Neural cell (in vitro differentiated cells): ENCODE results near the gene ACACA.

Experiments used
- EP300 ChIP-seq: fragments of 450-650 bp; conservative IDR thresholded peaks from 2 replicates; pipeline ENCODE4 v1.6.1; 2014; ENCODE audit warnings: antibody characterized with exemption, mild to moderate bottlenecking, moderate library complexity; ENCODE audit not compliant: poor library complexity, severe bottlenecking
- EZH2 ChIP-seq: fragments of 200-600, 300-800 bp; shearing (Covaris generic), sonication (generic); IDR thresholded peaks from 2 replicates; pipeline ENCODE4 v1.6.1; 2014; ENCODE audit warnings: antibody characterized with exemption, low read length, borderline replicate concordance, mild to moderate bottlenecking; ENCODE audit not compliant: insufficient read depth, poor library complexity, severe bottlenecking
- MXI1 ChIP-seq: fragments of 450-650 bp; conservative IDR thresholded peaks from 2 replicates; pipeline ENCODE4 v1.6.1; 2014; ENCODE audit warnings: antibody characterized with exemption, mild to moderate bottlenecking; ENCODE audit not compliant: poor library complexity, severe bottlenecking
- POLR2AphosphoS5 ChIP-seq: IDR thresholded peaks from 2 replicates; pipeline ENCODE4 v1.6.1; 2012
- SMC3 ChIP-seq: fragments of 450-650 bp; conservative IDR thresholded peaks from 2 replicates; pipeline ENCODE4 v1.6.1; 2014; ENCODE audit warnings: antibody characterized with exemption, mild to moderate bottlenecking, moderate library complexity; ENCODE audit not compliant: poor library complexity
- TAF1 ChIP-seq: IDR thresholded peaks from 2 replicates; pipeline ENCODE4 v1.6.1; 2012; ENCODE audit warnings: low read depth
- TF ChIP-seq, protein P1 (sequence below): fragments of 450-650 bp; IDR thresholded peaks from 2 replicates; pipeline ENCODE4 v1.5.1; 2014; ENCODE audit warnings: antibody characterized with exemption, mild to moderate bottlenecking, moderate library complexity; ENCODE audit not compliant: poor library complexity, severe bottlenecking
- TF ChIP-seq, protein P2 (sequence below): IDR thresholded peaks from 2 replicates; pipeline ENCODE4 v1.6.1; 2012; ENCODE audit warnings: borderline replicate concordance

DNA sequence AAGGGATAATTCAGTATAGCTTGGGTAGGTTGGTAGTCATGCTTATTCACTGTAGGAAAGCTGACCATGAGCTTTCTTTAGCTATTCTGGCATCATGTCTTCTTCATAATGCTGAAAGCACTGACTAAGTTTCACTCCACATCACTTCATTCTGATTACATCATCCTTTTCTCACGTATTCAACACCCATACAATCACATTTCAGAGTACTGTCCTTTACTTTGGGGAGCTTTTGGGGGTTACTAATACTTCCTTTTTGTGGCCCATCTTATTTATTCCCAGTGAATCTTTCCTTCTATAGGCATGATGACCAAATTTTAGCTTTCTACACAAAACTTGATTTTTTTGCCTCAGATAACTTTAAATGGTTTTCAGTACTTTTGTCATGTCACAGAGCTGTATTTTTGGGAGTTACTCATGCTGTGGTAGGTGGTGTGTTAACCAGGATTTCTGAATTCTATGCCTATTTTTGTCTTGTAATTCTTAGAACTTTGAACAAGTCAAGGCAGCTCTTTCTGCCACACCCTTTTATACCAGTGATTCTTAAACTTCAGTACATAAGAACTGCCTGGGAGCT lies 23.5 kb upstream of the ACACA start:
- TF ChIP-seq EP300, result no peak
- TF ChIP-seq, protein P1, sequence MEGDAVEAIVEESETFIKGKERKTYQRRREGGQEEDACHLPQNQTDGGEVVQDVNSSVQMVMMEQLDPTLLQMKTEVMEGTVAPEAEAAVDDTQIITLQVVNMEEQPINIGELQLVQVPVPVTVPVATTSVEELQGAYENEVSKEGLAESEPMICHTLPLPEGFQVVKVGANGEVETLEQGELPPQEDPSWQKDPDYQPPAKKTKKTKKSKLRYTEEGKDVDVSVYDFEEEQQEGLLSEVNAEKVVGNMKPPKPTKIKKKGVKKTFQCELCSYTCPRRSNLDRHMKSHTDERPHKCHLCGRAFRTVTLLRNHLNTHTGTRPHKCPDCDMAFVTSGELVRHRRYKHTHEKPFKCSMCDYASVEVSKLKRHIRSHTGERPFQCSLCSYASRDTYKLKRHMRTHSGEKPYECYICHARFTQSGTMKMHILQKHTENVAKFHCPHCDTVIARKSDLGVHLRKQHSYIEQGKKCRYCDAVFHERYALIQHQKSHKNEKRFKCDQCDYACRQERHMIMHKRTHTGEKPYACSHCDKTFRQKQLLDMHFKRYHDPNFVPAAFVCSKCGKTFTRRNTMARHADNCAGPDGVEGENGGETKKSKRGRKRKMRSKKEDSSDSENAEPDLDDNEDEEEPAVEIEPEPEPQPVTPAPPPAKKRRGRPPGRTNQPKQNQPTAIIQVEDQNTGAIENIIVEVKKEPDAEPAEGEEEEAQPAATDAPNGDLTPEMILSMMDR, result no peak
- no peak for TF ChIP-seq EZH2
- no peak for TF ChIP-seq POLR2AphosphoS5
- no peak for TF ChIP-seq TAF1
- TF ChIP-seq SMC3, result no peak
- TF ChIP-seq, protein P2, sequence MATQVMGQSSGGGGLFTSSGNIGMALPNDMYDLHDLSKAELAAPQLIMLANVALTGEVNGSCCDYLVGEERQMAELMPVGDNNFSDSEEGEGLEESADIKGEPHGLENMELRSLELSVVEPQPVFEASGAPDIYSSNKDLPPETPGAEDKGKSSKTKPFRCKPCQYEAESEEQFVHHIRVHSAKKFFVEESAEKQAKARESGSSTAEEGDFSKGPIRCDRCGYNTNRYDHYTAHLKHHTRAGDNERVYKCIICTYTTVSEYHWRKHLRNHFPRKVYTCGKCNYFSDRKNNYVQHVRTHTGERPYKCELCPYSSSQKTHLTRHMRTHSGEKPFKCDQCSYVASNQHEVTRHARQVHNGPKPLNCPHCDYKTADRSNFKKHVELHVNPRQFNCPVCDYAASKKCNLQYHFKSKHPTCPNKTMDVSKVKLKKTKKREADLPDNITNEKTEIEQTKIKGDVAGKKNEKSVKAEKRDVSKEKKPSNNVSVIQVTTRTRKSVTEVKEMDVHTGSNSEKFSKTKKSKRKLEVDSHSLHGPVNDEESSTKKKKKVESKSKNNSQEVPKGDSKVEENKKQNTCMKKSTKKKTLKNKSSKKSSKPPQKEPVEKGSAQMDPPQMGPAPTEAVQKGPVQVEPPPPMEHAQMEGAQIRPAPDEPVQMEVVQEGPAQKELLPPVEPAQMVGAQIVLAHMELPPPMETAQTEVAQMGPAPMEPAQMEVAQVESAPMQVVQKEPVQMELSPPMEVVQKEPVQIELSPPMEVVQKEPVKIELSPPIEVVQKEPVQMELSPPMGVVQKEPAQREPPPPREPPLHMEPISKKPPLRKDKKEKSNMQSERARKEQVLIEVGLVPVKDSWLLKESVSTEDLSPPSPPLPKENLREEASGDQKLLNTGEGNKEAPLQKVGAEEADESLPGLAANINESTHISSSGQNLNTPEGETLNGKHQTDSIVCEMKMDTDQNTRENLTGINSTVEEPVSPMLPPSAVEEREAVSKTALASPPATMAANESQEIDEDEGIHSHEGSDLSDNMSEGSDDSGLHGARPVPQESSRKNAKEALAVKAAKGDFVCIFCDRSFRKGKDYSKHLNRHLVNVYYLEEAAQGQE, result no peak
- no peak for TF ChIP-seq MXI1
